Activated CD4-positive, alpha-beta T cell treated with anti-CD3 and anti-CD28 coated beads for 24 hours (primary cell): Measurements from ENCODE around the gene GAPT.

ENCODE experiments used
- DNase-seq, 2 donors: peaks; one replicate each; pipeline ENCODE4 v3.0.0-alpha.2; 2020; ENCODE audit warnings: low read depth in 2 of 2

GAPT gene

DNA sequence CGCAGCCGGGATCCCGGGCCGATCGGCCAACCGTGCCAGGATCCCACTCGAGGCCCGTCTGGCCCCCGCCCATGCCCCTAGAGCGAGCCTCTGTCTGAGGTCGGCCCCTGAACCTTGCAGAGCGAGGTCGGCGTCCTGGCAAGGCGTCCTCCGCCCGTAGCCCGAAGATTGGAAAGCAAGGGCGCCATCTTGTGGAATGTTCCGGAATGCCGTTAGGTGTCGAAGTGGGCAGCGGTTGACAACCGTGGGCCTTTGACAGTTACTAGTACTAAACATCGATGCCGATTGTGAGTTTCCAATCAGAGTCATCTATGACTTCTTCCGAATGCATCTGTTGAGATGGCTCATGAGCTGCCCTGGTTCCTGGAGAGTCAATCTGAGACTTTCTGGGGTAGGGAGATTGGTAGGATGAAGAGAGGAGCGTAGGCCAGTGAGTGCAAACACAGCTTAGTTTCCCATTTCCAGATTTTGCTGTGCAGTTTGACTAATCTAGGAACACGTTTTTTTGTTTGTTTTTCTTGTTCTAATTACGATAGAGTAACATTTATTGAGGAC, 30.4 kb upstream of the GAPT start:
- DNase-seq = peak; percentile 86 to 88

DNA sequence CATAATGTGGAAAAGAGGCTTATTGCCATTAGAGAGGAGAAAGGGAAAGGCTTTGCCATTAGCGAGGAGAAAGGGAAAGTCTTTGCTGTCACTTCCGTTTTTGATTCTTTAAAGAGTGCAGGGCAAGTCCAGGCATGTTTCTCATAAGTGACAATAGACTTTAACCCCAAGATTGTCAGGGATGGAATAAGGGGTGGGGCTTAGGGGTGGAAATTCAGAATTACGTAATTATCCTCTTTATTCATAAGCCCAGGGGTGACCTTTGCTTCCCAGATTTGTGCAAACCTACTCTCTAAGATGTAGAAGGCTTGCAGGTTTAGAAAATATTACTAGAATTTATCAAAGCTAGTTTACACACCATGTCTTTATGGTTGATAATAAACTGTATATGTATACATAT, 29.1 kb upstream of the GAPT start:
- no peak for DNase-seq

DNA sequence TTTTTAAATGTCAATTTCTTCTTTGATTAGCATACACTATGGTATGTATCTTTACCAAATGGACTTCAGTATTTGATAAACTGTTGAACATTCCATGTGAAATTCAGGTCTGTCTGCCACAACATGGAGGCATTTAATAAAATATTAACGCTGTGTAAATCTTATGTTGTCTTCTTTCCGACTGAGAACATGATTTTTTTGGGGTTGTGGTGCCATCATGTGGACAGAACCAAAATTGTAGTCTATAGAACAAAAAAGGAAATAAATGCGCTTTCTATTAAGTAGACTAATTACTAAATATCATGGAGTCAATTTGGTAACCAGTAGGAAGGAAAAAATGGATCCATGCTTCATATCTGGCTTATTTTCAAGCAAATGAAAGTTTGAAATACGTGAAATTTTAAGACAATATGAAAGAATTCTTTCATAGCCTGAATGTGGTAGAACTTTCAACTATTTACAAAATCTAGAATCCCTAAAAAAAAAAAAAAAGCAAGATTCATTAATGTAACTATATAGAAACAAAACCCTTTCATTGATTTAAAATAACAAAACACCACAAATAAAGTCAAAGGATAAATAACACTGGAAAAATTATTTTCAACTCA, 28.5 kb upstream of the GAPT start:
- peak in 1 of 2 donors; percentile 39 for DNase-seq

DNA sequence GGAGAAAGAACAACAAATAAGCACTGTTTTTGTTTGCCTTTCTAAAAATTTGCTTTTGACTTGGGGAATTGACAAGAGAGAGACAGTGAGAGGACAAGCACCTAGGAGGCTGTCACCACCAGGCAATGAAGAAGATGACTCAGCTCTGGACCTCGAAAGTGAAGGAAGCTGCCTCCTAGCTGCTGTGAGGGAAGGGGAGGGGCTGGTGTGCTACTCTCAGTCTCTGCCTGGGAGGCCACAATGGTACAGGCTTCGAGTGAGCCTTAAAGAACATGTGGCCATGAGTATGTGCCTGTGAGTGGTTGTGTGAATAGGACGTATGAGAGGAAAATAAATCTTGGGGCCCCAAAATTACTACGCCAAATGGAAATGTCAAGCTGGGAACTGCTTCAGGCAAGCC, 24.3 kb upstream of the GAPT start:
- no peak for DNase-seq

DNA sequence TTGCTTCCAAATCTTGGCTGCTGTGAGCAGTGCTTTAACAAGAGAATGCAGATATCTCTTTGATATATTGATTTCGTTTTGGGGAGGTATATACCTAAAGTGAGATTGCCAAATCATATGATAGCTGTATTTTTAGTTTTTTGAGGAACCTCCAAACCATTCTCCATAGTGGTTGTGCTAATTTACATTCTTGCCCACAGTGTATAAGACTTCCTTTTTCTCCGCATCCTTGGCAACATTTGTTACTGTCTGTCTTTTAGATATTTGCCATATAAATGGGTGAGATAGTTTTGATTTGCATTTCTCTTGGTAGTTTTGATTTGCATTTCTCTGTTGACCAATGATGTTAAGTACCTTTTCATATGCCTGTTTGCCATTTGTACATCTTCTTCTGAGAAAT, 21.3 kb upstream of the GAPT start:
- no peak for DNase-seq

DNA sequence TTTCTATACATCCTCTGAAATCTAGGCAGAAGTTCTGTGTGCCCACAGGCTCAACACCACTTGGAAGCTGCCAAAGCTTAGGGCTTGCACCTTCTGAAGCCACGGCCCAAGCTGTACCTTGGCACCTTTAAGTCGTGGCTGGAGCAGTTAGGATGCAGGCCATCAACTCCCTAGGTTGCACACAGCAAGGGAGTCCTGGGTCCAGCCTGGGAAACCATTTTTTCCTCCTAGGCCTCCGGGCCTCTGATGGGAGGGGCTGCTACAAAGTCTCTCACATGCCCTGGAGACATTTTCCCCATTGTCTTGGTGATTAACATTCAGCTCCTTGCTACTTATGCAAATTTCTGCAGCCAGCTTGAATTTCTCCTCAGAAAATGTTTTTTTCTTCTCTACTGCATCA, 15.8 kb upstream of the GAPT start:
- DNase-seq = no peak

DNA sequence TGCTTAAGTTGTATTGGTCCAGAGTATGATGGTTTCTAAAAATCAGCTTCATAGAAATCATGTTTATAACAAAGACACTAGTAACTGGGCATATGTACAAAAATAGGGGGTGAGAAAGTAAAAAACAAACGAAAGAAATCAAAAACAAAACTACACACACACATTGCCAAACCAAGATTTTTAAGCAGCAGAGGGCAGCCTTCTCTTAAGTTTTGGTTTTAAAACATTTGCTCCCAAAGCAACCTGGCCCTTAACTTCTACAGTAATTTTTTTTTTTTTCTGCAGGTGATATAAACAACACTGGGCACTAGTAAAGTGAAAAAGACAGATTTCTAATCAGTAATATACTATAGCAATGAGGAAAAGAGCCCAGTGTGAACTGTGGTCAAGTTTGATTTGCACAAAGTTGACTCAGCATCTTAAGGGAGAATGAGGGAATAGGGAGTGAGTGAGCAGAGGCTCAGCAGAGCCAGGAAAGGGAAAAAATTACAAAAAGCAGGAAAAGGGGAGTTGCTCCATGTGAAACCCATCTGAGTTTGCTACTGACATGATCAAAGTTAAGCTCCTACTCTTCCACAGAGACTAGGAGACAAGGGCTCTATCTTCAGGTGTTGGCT, 13.4 kb upstream of the GAPT start:
- no peak for DNase-seq

DNA sequence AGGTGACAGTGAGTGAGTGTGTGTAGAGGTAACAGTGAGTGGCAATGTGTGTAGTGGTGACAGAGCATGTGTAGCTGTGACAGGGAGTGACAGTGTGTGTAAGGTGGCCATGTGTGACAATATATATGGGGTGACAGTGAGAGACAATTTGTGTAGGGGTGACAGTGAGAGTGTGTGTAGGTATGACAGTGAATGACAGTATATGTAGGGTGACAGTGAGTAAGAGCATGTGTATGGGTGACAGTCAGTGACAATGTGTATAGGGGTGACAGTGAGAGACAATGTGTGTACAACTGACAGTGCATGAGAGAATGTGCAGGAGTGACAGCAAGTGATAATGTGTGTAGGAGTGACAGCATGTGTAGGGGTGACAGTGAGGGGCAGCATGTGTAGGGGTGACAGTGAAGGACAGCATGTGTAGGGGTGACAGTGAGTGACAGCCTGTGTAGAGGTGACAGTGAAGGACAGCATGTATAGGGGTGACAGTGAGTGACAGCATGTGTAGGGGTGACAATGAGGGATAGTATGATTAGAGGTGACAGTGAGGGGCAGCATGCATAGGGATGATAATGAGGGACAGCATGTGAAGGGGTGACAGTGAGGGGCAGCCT, 10.1 kb upstream of the GAPT start:
- no peak for DNase-seq

DNA sequence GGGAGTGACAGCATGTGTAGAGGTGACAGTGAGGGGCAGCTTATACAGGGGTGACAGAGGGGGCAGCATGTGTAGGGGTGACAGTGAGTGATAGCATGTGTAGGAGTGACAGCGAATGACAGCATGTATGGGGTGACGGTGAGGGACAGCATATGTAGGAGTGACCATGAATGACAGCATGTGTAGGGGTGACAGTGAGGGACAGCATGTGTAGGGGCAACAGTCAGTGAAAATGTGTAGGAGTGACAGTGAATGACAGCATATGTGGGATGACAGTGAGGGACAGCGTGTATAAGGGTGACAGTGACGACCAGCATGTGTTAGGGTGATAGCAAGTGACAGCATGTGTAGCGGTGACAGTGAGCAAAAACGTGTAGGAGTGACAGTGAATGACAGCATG, 9.4 kb upstream of the GAPT start:
- no peak for DNase-seq

DNA sequence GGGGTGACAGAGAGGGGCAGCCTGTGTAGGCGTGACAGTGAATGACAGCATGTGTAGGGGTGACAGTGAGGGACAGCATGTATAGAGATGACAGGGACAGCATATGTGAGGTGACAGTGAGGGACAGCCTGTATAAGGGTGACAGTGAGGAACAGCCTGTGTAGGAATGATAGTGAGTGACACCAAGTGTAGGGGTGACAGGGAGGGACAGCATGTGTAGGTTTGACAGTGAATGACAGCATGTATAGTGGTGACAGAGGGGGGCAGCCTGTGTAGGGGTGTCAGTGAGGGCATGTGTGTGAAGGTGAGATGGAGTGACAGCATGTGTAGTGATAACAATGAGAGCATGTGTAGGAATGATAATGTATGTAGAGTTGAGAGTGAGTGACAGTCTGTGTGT, 8.7 kb upstream of the GAPT start:
- DNase-seq = no peak

DNA sequence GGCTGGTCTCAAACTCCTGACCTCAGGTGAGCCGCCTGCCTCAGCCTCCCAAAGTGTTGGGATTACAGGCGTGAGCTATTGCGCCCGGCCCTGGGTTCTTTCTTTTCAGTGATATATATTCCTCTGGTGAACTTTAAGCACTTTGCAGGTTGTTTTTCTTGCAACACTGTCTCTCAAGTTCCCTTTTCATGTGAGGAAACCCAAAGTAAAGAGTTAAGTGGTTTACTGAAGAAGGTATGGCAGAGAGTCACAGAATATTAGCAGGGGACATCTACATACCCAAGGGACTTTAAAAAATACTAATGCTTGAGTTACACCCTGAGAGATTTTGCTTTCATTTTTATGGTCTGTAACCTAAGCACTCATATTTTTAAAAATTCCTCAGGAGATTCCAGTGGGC, 6.7 kb upstream of the GAPT start:
- DNase-seq = no peak

DNA sequence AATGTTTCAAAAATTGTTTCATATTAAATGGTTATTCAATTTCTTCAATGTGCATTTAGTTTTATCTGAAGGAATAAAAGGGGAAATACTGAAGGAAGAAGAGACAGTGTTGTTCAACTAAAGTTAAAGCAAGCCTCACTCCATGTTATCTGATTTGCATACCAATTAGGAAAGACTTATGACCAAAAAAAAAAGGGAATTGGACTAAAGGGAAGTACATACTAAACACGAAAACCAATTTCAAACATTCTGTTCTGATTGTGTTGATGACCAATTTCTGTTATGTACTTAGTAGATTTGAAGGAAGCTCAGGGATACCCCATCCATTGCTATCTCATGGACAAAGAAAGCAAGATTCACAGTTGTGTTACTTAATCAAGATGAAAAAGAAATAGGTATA, 4.9 kb upstream of the GAPT start:
- DNase-seq = no peak

DNA sequence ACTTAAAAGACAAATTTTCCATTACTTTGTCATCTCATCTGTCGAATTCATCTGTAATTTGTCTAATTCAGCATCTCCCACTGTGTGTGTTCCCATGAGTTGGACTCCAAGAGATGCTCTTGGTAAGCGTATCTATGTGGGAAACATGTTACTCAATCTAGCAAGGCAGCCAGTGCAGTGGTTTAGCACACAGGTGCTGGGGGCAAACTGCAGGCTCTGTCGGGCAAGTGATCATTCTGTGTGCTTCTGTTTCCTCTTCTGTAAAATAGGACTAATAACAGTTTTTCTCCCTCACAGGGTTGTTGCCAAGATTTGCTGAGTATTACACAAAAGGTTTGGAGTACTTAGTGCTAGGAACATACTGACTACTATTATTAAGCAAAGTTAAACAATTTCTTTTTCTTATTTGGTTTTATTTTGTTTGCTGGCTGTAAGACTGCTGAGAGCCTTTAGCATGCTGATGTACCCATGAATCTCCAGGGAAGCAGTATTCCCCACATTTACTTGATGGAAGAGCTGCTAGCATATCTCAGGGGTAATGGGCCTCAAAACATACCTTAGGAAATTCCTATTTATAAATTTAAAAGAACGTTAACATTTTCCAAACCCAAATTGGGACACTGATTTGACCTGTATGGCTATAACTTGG, 709 bp upstream of the GAPT start:
- DNase-seq = no peak

DNA sequence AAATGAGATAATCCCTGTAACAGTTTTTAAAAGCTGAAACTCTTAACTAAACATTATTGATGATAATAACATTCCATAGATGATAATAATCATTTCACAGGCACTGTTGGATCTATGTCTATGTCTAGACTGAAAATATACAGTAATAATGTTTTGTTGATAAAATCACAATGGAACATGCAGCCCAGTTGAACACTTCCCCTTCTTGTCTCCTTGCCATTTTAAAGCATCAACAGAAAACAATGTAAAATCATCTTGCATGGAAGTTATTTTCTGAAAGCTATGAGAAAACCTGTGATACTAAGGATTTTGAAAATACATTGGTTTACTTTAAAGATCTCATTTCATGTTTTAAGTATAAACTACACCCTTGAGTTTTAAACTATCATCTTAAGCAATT, 1.9 kb downstream of the GAPT start:
- DNase-seq = no peak

DNA sequence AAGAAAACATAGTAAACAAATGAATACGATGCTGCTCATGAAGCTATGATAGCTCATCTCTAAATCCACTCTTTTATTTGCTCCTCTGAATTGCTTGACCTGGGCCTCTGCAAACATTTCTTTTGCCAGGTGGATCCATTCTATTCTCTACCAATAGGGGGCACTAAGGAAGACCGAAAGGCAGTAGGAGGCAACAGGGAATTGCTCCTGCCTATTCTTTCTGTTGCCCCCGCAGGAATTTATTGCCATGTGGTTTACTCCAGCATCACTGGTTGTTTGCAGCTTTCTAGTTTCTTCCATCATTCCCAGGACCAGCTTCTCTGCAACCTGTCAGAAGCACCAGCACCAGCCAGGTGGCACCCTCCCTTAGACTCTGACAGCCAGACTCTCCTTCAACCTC, 5.3 kb downstream of the GAPT start:
- no peak for DNase-seq

DNA sequence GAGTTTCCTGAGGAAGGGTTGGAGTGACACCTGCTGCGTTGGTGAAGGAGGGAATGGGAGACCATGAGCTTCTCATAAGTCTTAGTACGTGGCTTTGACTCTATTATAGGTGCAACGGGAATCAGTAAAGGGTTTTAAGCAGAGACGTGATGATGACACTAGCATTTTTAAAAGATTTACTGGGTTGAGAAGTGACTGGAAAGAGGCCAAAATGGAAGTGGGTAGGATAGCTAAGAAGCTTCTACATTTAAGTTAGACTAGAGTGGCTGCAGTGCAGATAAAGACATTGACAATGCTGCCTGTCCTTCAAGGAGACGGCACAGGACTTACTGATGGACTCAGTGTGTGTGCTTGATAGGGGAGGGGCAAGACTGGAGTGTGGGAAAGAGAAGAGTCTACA, 6.2 kb downstream of the GAPT start:
- DNase-seq = no peak

DNA sequence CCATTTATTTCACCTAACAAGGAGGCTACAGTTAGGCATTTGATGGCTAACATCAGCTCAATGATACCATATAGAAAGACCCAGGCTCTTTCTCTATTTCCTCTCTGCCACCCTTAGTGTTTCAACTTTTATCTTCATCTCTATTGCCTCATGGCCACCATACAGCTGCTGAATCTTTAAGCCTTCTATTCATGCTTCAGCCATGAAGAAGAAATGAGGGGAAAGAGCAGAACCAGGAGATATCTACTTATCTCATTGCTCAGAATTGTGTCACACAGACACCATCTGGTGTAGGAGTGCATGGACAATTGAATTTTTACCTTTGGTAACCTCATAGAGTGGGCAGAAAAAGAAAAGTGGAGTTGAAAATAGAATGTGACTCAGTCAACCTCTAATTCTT, 6.7 kb downstream of the GAPT start:
- no peak for DNase-seq

DNA sequence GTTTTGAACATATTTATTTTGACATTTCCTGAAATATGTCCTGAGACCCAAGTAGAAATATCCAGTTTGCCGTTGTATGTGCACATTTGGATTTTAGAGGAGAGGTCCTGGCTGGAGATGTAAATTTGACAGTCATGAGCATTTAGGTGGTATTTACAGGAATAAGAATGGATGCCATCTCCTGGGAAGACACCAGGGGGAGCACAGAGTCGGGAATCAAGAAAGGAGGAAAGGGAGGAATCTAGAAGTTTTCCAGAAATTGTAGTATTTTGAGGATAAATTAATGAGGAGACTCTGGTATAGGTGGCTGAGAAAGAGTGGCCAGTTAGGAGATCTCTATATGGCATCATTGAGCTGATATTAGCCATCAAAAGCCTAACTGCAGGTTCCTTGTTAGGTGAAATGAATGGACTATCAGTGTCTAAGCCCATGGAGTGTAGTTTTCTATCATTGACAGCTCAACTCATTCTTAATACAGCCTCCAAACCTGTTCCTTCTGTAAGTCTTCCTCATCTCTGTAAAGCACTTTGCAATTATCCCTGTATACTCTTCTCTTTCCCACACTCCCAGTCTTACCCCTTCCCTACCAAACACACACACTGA, 7.2 kb downstream of the GAPT start:
- no peak for DNase-seq

DNA sequence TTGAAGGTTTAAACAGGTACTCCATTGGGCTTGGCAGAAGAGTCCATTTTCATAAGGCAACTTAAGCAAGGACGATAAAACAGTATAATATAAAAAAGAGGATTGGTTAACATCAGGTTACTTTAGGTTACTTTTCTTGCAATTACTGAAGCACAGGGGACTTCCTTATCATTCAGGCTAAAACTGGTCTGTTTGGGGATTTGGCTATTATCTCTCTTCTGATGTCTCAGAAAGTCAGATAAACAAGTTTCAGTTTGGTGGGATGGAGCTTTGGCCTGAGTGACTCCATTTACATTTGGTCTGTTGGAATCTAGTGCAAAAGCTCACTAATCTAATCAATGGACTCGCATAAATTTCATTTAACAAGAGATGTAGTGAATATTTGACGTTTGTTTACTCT, 8.0 kb downstream of the GAPT start:
- no peak for DNase-seq

DNA sequence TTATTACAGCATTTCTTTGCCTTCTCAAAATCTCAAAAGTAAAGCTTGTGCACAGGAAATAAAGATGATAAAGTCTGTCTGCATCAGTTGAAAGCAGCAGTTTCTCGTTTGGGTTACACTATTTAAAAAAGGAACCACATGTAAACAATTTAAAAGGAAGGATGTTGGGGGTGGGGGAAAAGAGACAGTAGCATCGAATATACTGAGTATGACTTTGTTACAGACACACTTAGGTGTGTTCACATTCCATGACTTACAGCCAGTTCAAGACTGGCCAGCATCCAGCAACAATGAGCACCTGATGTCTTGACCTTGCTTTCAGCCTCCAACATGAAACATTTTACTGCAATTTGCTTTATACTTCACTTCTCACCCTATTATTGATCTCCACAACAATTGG, 8.7 kb downstream of the GAPT start:
- no peak for DNase-seq

DNA sequence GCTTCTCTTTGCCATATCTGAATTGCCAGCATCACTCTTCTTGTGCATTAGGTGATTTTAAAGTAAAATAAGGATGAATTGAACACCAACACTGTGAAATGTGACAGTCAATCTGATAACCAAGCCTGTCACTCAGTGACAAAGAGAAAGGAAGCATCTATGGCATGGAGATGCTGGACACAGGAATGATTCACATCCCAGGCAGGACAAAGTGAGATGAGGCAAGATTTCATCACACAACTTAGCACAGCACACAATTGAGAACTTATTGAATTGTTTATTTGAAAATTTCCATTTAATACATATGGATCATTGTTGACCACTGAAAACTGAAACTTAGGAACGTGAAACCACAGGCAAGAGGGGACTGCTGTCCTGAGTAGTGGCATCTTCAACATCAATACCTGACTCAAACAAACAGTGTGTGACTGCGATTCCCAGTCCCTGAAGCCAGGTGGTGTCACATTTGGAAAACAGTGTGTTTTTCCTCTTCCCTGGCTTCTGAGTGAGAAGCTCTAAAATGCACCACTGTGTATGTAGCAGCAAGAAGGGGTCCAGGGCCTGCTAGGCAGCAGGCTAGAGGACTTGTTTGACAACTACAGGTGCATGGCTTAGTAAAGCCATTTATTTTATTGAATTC, 10.7 kb downstream of the GAPT start:
- DNase-seq = no peak
